ENCODE results near the gene TRIO.
A peak's percentile ranks its signal among the peaks of the same experiment; 100 is the strongest.

TRIO gene

GRCh38 chr5:14305045-14305444 lies 161.9 kb downstream of the TRIO start:
- no peak for DNase-seq

DNA sequence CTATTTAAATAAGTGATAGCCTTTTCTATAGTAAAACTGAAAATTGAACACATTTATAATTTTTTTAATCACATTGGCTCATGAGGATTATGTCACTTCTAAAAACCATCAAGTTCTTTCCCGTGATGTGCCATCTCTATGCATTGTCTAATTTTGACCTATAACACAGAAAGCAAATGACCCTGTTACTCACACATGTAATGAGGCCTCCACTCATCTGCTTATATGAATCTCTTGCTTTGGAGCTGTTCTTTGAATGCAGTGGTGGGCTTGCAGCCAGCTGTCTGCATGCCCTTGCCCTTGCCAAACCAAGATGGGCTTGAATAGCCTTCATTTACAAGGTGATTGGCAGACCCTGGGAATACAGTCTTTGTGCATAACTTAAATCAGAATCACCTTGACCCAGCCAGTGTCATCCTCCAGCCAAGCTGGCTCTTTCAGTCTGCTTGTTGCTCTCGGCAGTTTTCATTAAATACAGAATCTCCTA lies 163.2 kb downstream of the TRIO start:
- DNase-seq, result no peak

GRCh38 chr5:14308384-14309154 lies 165.4 kb downstream of the TRIO start:
- no peak for DNase-seq

GRCh38 chr5:14309199-14309598 lies 166.1 kb downstream of the TRIO start:
- no peak for DNase-seq

- DNase-seq, result no peak
These were observed 166.9 kb downstream of the TRIO start for GRCh38 chr5:14309878-14310531.

GRCh38 chr5:14310901-14311300 lies 167.8 kb downstream of the TRIO start:
- no peak for DNase-seq

GRCh38 chr5:14313986-14314690 lies 171.0 kb downstream of the TRIO start:
- no peak for DNase-seq

DNA sequence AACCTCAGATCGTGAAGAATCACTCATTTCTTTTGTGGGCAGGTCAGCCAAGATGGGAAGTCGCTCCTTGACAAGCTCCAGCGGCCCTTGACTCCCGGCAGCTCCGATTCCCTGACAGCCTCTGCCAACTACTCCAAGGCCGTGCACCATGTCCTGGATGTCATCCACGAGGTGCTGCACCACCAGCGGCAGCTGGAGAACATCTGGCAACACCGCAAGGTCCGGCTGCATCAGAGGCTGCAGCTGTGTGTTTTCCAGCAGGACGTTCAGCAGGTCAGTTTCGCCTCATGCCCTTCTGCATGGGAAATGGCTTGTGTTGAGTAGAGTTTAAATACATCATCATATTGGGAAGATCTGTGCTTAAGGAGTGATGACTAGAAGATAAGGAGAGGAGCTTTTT lies 173.3 kb downstream of the TRIO start:
- DNase-seq, result no peak

DNA sequence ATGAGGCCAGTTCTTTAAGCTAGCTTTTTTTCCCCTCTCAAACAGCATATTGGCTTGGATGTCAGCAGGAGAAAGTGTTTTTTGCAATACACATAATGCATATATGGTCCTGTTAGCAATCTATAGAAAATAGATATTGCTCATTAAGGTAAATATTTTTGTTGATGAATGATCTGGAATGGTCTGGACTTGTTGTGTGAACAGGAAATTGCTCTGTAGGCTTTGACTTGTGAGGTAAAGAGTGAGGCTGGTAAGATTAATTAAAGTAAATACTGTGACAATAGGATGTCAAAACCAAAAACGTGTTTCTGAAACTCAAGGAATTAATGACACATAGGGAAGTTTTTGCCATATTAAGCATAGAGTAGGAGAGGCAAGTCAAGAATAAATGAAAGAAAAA lies 176.0 kb downstream of the TRIO start:
- no peak for DNase-seq

- no peak for DNase-seq
These were observed 178.8 kb downstream of the TRIO start for GRCh38 chr5:14321936-14322335.

DNA sequence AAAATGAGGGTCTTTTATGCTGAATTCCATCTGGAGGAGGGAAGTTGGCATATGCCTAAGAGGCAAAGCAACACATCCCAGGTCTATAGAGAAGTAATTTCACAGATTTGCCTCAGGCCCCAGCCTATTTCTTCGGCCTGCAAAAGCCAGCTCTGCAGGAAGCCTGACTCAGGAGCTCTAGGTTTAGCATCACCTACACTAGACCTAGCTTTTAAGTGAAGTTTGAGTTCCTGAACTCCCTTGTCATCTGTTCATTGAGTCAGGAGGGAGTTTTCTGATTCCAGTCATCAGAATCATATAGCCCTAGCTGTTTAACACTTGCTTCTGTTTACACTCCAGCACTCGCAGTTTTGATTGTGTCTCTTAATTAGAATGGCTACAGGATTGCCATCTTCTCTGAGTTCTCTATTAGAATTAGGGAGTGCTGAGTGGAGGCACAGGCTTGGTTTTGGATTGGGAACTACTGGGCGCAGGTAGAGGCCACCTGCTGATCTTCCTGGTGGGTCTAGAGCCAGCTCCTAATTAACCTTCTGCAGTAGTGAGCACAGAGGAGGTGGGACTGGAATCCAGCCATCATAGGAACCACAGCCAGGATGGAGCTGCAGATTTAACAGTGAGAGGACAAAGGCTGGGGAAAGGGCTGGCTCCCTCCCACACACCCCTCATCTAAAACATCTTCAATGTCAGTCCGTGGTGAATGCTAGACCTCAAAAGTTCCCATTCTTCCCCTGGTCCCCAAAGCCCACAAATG lies 179.5 kb downstream of the TRIO start:
- DNase-seq, result no peak

DNA sequence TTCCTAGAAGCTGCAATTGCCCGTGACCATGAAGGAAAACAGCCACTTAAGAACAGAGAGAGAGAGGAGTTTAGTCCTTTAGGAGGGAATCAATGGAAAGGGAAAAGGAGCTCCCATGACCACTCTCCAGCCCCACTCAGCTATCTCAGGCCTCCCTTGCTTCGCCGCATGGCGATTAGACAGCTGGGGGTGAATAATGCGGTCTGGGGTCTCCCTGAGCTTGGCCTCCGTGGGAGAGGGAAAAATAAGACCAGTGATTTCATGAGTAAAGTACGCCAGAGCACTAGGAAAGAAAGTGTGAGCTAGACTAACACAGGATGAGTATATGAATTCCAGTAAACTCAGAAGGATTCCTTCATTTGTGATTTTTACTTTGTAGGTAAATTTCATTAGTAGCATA lies 180.3 kb downstream of the TRIO start:
- no peak for DNase-seq

- no peak for DNase-seq
These were observed 182.2 kb downstream of the TRIO start for GRCh38 chr5:14325369-14325768.

DNA sequence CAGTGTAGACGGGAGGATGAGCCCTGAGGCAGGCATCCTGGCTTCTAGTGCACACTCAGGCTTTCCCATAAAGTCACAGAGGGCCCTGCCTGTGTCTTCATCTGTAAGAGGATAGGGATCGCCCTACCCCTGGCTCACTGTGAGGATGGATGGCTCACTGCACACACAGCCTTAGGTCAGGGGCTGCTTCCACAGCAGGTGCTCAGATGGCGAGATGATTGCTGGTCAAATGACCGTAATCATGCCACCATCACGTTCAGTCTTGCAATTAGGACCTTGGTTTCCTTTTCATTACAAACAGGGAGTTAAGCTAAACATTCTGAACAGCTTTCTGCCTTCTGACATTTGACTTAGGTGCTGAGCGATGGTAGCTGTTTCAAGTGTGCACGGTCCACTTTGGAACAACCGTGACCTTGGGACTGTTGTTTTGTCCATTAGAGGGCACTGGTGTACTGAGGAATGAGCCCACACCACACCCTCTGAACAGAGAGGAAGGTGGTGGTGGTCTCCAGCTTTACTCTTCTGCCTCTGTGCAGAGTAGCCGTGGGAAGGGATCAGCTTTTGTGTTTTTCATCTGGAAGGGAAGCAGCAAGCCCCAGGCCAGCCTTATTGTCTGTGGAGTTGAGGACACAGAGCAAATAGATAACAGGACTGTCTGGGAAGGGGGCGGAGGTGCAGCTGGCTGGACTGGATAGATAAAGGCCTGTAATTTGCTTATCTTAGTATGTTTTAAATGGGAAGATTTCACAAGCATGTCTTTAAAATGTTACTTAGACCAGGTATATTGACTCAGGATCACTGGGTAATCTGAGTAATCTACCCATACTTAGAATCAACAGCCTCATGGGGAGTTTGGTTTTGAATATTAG lies 183.1 kb downstream of the TRIO start:
- DNase-seq, result peak; percentile 69

DNA sequence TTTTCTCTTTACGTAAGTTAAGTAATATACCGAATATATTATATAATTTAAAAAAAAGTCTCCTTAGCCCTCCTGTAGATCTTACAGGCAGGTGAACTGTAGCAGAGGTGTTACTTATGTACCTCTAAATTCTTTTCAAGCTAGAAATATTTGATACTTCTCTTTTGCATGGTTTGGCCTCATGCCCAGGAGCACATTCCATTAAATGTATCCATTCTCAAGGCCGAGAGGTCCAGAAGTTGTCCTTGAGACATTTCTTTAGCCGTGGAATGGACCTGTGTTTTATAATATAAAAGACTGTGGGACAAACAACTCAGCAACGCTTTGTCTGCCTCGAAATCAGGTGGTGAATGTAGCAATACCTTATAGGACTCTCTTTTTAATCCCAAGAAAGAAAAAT lies 184.5 kb downstream of the TRIO start:
- DNase-seq, result no peak

- no peak for DNase-seq
These were observed 185.0 kb downstream of the TRIO start for GRCh38 chr5:14328144-14328543.

- DNase-seq, result peak; percentile 45
These were observed 187.1 kb downstream of the TRIO start for GRCh38 chr5:14330291-14330690.

DNA sequence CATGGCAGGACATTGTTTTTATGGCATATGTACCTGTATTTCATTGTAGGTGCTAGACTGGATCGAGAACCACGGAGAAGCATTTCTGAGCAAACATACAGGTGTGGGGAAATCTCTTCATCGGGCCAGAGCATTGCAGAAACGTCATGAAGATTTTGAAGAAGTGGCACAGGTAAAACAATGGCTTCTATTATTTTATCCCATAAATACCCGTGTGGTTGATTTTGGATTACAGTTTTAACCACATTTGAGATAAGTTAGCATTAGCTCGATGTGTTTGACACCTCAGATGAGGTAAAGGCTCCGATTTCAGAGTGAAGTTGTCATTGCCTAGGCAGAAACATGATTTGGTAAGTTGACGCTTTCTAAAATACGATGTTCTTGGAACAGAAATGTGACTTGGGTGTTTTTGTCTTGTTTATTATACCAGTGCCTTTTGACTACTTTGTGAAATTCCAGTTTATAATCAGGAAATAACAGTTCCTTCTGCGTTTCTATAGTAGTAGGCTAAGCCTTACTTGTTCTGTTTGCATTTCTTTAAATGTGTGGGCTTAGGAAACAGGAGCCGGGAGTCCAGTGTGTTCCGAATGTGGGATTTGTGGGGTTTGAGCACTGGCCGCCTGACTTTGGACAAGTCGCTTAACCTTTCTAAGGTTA lies 187.7 kb downstream of the TRIO start:
- DNase-seq, result no peak

GRCh38 chr5:14331386-14331781 lies 188.2 kb downstream of the TRIO start:
- DNase-seq, result no peak

- no peak for DNase-seq
These were observed 189.0 kb downstream of the TRIO start for GRCh38 chr5:14332038-14332631.

DNA sequence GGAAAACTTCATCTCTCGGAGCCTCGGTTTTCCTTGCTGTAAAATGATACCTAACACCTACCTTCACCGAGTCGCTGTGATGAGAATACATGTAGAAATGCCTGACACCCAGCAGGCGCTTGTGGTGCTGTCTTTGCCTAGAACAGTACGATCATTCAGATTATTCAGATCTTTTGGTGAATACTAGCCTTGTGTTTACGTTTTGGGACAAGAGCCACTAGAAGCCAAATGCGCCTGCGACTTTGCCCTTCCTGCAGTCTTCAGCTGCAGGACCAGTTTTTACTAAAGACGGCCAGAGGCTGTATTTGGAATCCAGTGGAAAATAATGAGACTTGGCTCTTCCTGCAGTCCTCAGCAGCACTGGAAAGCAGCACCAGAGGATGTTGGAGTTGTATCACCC lies 189.6 kb downstream of the TRIO start:
- DNase-seq, result no peak

All from NCI-H146 (cell line).